Hepatocyte (in vitro differentiated cells): ENCODE data around the gene DYNC1I2.

Source experiments
- EZH2 ChIP-seq: fragments of 200-600 bp; sonication (generic); IDR thresholded peaks from 2 replicates; pipeline ENCODE4 v1.6.1; 2016; ENCODE audit warnings: antibody characterized with exemption, mild to moderate bottlenecking, borderline replicate concordance
- EZH2phosphoT487 ChIP-seq: fragments of 200-600 bp; sonication (generic); IDR thresholded peaks from one replicate; pipeline ENCODE4 v1.6.1; 2018; ENCODE audit warnings: antibody characterized with exemption, mild to moderate bottlenecking, low read depth, moderate library complexity; ENCODE audit not compliant: unreplicated experiment, severe bottlenecking
- TF ChIP-seq, protein P1 (sequence below): fragments of 200-600 bp; sonication (generic); IDR thresholded peaks from 2 replicates; pipeline ENCODE4 v1.5.1; 2016; ENCODE audit warnings: antibody characterized with exemption, mild to moderate bottlenecking; ENCODE audit not compliant: poor library complexity

DNA sequence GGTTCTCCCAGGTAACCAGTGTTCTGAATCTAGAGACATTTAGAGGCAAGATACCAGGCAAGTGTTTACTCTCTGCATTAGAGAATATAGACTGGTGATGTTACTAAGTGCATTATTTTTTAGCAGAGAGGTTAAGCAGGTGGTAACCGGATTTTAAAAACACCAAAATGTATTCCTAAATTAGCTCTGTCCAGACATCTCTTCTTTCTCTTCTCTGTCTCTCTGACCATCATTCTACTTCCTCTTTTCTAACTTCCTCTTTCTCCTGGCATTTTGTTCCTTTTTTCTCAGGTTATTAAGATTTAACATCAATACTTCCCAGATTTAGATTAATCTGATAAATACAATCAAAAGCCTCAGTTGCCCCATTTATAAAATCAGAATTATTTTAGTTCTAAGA is 31.7 kb upstream of the DYNC1I2 start:
- TF ChIP-seq, protein P1, sequence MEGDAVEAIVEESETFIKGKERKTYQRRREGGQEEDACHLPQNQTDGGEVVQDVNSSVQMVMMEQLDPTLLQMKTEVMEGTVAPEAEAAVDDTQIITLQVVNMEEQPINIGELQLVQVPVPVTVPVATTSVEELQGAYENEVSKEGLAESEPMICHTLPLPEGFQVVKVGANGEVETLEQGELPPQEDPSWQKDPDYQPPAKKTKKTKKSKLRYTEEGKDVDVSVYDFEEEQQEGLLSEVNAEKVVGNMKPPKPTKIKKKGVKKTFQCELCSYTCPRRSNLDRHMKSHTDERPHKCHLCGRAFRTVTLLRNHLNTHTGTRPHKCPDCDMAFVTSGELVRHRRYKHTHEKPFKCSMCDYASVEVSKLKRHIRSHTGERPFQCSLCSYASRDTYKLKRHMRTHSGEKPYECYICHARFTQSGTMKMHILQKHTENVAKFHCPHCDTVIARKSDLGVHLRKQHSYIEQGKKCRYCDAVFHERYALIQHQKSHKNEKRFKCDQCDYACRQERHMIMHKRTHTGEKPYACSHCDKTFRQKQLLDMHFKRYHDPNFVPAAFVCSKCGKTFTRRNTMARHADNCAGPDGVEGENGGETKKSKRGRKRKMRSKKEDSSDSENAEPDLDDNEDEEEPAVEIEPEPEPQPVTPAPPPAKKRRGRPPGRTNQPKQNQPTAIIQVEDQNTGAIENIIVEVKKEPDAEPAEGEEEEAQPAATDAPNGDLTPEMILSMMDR = no peak
- TF ChIP-seq EZH2 (no peak), EZH2phosphoT487 (no peak)
